Hepatocyte (in vitro differentiated cells): ENCODE results near the gene AP2A1. TPM values are rescaled to one million over a fixed set of nuclear protein-coding genes. Genes with fewer than 3 reads are reported as not detected.

ENCODE experiments used
- DNase-seq: peaks from one replicate; pipeline ENCODE4 v3.0.0-alpha.2; 2016; ENCODE audit warnings: low spot score
- H2AFZ ChIP-seq: fragments of 200-600 bp; sonication (generic); 2 replicates; pipeline ENCODE4 v1.6.0; 2016; ENCODE audit warnings: antibody characterized with exemption, mild to moderate bottlenecking
- H3K27ac ChIP-seq: fragments of 200-600 bp; sonication (generic); 2 replicates; pipeline ENCODE4 v1.5.1; 2016; ENCODE audit warnings: mild to moderate bottlenecking
- H3K27me3 ChIP-seq: fragments of 200-600 bp; sonication (generic); 2 replicates; pipeline ENCODE4 v1.6.1; 2016
- H3K36me3 ChIP-seq: fragments of 200-600 bp; sonication (generic); replicated peaks from 2 replicates; pipeline ENCODE4 v1.5.1; 2016; ENCODE audit warnings: low read depth; ENCODE audit not compliant: insufficient read depth
- H3K4me1 ChIP-seq: fragments of 200-600 bp; sonication (generic); 2 replicates; pipeline ENCODE4 v1.5.1; 2016; ENCODE audit warnings: mild to moderate bottlenecking, moderate library complexity; ENCODE audit not compliant: insufficient read depth
- H3K4me2 ChIP-seq: fragments of 200-600 bp; sonication (generic); 2 replicates; pipeline ENCODE4 v1.6.0; 2016
- H3K4me3 ChIP-seq: fragments of 200-600 bp; sonication (generic); 2 replicates; pipeline ENCODE4 v1.5.1; 2016; ENCODE audit warnings: mild to moderate bottlenecking
- H3K79me2 ChIP-seq: fragments of 200-600 bp; sonication (generic); 2 replicates; pipeline ENCODE4 v1.6.0; 2017; ENCODE audit warnings: mild to moderate bottlenecking
- H3K9me2 ChIP-seq: fragments of 200-600 bp; sonication (generic); replicated peaks from 2 replicates; pipeline ENCODE4 v1.6.0; 2017; ENCODE audit warnings: mild to moderate bottlenecking; ENCODE audit not compliant: insufficient read depth
- H3K9me3 ChIP-seq: fragments of 200-600 bp; sonication (generic); 2 replicates; pipeline ENCODE4 v1.5.1; 2016; ENCODE audit warnings: low read depth, mild to moderate bottlenecking
- H4K20me1 ChIP-seq: fragments of 200-600 bp; sonication (generic); 2 replicates; pipeline ENCODE4 v1.6.0; 2016; ENCODE audit warnings: mild to moderate bottlenecking; ENCODE audit not compliant: insufficient read depth, poor library complexity, severe bottlenecking
- CTCF ChIP-seq: fragments of 200-600 bp; sonication (generic); IDR thresholded peaks from 2 replicates; pipeline ENCODE4 v1.5.1; 2016; ENCODE audit warnings: antibody characterized with exemption, mild to moderate bottlenecking; ENCODE audit not compliant: poor library complexity
- EZH2 ChIP-seq: fragments of 200-600 bp; sonication (generic); IDR thresholded peaks from 2 replicates; pipeline ENCODE4 v1.6.1; 2016; ENCODE audit warnings: antibody characterized with exemption, mild to moderate bottlenecking, borderline replicate concordance
- EZH2phosphoT487 ChIP-seq: fragments of 200-600 bp; sonication (generic); IDR thresholded peaks from one replicate; pipeline ENCODE4 v1.6.1; 2018; ENCODE audit warnings: antibody characterized with exemption, mild to moderate bottlenecking, low read depth, moderate library complexity; ENCODE audit not compliant: unreplicated experiment, severe bottlenecking
- WGBS: methylation state at CpG from one replicate; pipeline ENCODE4 v1.1.6; 2016; ENCODE audit warnings: low lambda C conversion rate; ENCODE audit errors: missing lambda C conversion rate; 5-methylcytosine and 5-hydroxymethylcytosine counted together
- polyA plus RNA-seq: library from polyadenylated mRNA; unstranded; fragments of >200 nt; fragmentation: Nextera tagmentation; extraction: Ambion mirVana; gene quantifications from 2 replicates; pipeline ENCODE4 v1.2.1, GENCODE V29; 2016
- total RNA-seq: library from RNA; depleted of rRNA; stranded (reverse); fragments of >200 nt; gene quantifications from 2 replicates; pipeline ENCODE4 v1.2.3, GENCODE V29; 2014

Gene AP2A1
- total and polyA plus RNA-seq, 2 experiments from 2014 or later: 62.1 to 64.8 TPM

GRCh38 chr19:49781394-49781793, 14.6 kb downstream of the AP2A1 start:
- 93% methylated on average over 7 of the region's 7 CpGs for WGBS
- peaks cover 19% of the 10 kb centered on the region for H3K79me2 ChIP-seq
- H3K4me3 ChIP-seq: no peak overlapping the region
- H3K27ac ChIP-seq: no peak overlapping the region
- DNase-seq: no peak
- H3K4me2 ChIP-seq: no peak overlapping the region
- no peaks in the 10 kb centered on the region for H3K36me3 ChIP-seq
- no peaks in the 10 kb centered on the region for H3K9me3 ChIP-seq
- TF ChIP-seq EZH2 (no peak), CTCF (no peak), EZH2phosphoT487 (no peak)
- no peaks in the 10 kb centered on the region for H3K4me1 ChIP-seq
- no peak overlapping the region for H2AFZ ChIP-seq
- no peaks in the 10 kb centered on the region for H4K20me1 ChIP-seq
- H3K9me2 ChIP-seq: no peaks in the 10 kb centered on the region
- no peaks in the 10 kb centered on the region for H3K27me3 ChIP-seq

GRCh38 chr19:49782515-49782914, 15.7 kb downstream of the AP2A1 start:
- Histone ChIP-seq H3K79me2 (peaks cover 15% of the 10 kb centered on the region), H3K4me2 (no peak overlapping the region), H3K27me3 (no peaks in the 10 kb centered on the region), H3K9me3 (no peaks in the 10 kb centered on the region), H3K4me3 (no peak overlapping the region), H3K9me2 (no peaks in the 10 kb centered on the region), H4K20me1 (no peaks in the 10 kb centered on the region), H3K36me3 (no peaks in the 10 kb centered on the region), H2AFZ (no peak overlapping the region), H3K27ac (no peak overlapping the region), H3K4me1 (no peaks in the 10 kb centered on the region)
- no peak for DNase-seq
- WGBS: 100% methylated on average over 18 of the region's 18 CpGs
- TF ChIP-seq EZH2phosphoT487 (no peak), EZH2 (no peak), CTCF (no peak)

GRCh38 chr19:49786376-49786820, 19.6 kb downstream of the AP2A1 start:
- TF ChIP-seq EZH2phosphoT487 (no peak), EZH2 (no peak), CTCF (no peak)
- 54% methylated on average over 8 of the region's 9 CpGs for WGBS

GRCh38 chr19:49787746-49788145, 20.9 kb downstream of the AP2A1 start:
- Histone ChIP-seq H3K4me1 (no peaks in the 10 kb centered on the region), H3K4me3 (no peak overlapping the region), H3K79me2 (peaks cover 5% of the 10 kb centered on the region), H3K27ac (no peak overlapping the region), H3K9me3 (no peaks in the 10 kb centered on the region), H3K4me2 (no peak overlapping the region), H4K20me1 (no peaks in the 10 kb centered on the region), H3K9me2 (no peaks in the 10 kb centered on the region), H2AFZ (no peak overlapping the region), H3K27me3 (no peaks in the 10 kb centered on the region), H3K36me3 (no peaks in the 10 kb centered on the region)
- DNase-seq: no peak
- TF ChIP-seq EZH2phosphoT487 (no peak), EZH2 (no peak), CTCF (no peak)
- 96% methylated on average over 5 of the region's 5 CpGs for WGBS

More at GRCh38 chr19:49786376-49786820, 19.6 kb downstream of the AP2A1 start:
- no peaks in the 10 kb centered on the region for H3K36me3 ChIP-seq
- H3K4me3 ChIP-seq: no peak overlapping the region
- peaks cover 5% of the 10 kb centered on the region for H3K79me2 ChIP-seq
- no peak overlapping the region for H3K27ac ChIP-seq
- no peaks in the 10 kb centered on the region for H3K9me3 ChIP-seq
- DNase-seq: no peak
- no peak overlapping the region for H2AFZ ChIP-seq
- no peaks in the 10 kb centered on the region for H3K4me1 ChIP-seq
- H3K27me3 ChIP-seq: no peaks in the 10 kb centered on the region
- no peaks in the 10 kb centered on the region for H3K9me2 ChIP-seq
- no peak overlapping the region for H3K4me2 ChIP-seq
- H4K20me1 ChIP-seq: no peaks in the 10 kb centered on the region
